Neural progenitor cell (in vitro differentiated cells): ENCODE data around the gene AGAP9. TPM values are rescaled to one million over a fixed set of nuclear protein-coding genes. Genes with fewer than 3 reads are reported as not detected.
"Not testable (repeated sequence)": the region's sequence is repeated elsewhere in the genome, so short reads cannot be mapped to it uniquely, and the experiment has no call there.

Source experiments
- DNase-seq: peaks from one replicate; pipeline ENCODE4 v3.0.0-alpha.2; 2016; ENCODE audit warnings: low spot score
- H2AFZ ChIP-seq: fragments of 200-600 bp; sonication (generic); replicated peaks from 2 replicates; pipeline ENCODE4 v1.6.1; 2016; ENCODE audit warnings: antibody characterized with exemption
- H3F3A ChIP-seq: fragments of 200-600 bp; sonication (generic); 2 replicates; pipeline ENCODE4 v1.6.1; 2016; ENCODE audit warnings: antibody characterized with exemption, low read depth
- H3K27ac ChIP-seq: fragments of 200-600 bp; sonication (generic); 2 replicates; pipeline ENCODE4 v1.5.1; 2016; ENCODE audit warnings: mild to moderate bottlenecking
- H3K27me3 ChIP-seq: fragments of 200-600 bp; sonication (generic); 2 replicates; pipeline ENCODE4 v1.6.1; 2016; ENCODE audit warnings: mild to moderate bottlenecking, moderate library complexity
- H3K36me3 ChIP-seq: fragments of 200-600 bp; sonication (generic); 2 replicates; pipeline ENCODE4 v1.5.1; 2016
- H3K4me1 ChIP-seq: fragments of 200-600 bp; sonication (generic); 2 replicates; pipeline ENCODE4 v1.6.1; 2016; ENCODE audit warnings: mixed run types
- H3K4me2 ChIP-seq: fragments of 200-600 bp; sonication (generic); 2 replicates; pipeline ENCODE4 v1.6.1; 2016
- H3K4me3 ChIP-seq: fragments of 200-600 bp; sonication (generic); 2 replicates; pipeline ENCODE4 v1.5.1; 2016
- H3K79me2 ChIP-seq: fragments of 200-600 bp; sonication (generic); 2 replicates; pipeline ENCODE4 v1.6.1; 2016; ENCODE audit warnings: low read depth
- H3K9ac ChIP-seq: fragments of 200-600 bp; sonication (generic); 2 replicates; pipeline ENCODE4 v1.6.1; 2016
- H3K9me3 ChIP-seq: fragments of 200-600 bp; sonication (generic); 2 replicates; pipeline ENCODE4 v1.5.1; 2016; ENCODE audit warnings: low read depth
- H4K20me1 ChIP-seq: fragments of 200-600 bp; sonication (generic); 2 replicates; pipeline ENCODE4 v1.6.1; 2016; ENCODE audit warnings: low read depth
- H3K27ac Mint-ChIP-seq: 3 replicates; pipeline ENCODE4 v1.8.0; 2021; ENCODE audit warnings: mixed read lengths
- H3K27me3 Mint-ChIP-seq: 2 replicates; pipeline ENCODE4 v1.8.0; 2022; ENCODE audit warnings: low read depth, mild to moderate bottlenecking, inconsistent platforms, moderate library complexity, mixed read lengths; ENCODE audit not compliant: insufficient read depth
- H3K36me3 Mint-ChIP-seq: 3 replicates; pipeline ENCODE4 v1.8.0; 2021; ENCODE audit warnings: mixed read lengths
- H3K4me1 Mint-ChIP-seq: 3 replicates; pipeline ENCODE4 v1.8.0; 2021; ENCODE audit warnings: mixed read lengths
- H3K4me3 Mint-ChIP-seq: 3 replicates; pipeline ENCODE4 v1.8.0; 2021; ENCODE audit warnings: mild to moderate bottlenecking, moderate library complexity, mixed read lengths
- H3K9me3 Mint-ChIP-seq: 3 replicates; pipeline ENCODE4 v1.8.0; 2020; ENCODE audit warnings: mixed read lengths
- total RNA-seq: library from RNA; depleted of rRNA; stranded (reverse); fragments of >200 nt; gene quantifications from 2 replicates; pipeline ENCODE4 v1.2.3, GENCODE V29; 2015; ENCODE audit warnings: low replicate concordance

AGAP9 gene
- total RNA-seq, 1 donor from 2014 or later: 11.5 TPM

DNA sequence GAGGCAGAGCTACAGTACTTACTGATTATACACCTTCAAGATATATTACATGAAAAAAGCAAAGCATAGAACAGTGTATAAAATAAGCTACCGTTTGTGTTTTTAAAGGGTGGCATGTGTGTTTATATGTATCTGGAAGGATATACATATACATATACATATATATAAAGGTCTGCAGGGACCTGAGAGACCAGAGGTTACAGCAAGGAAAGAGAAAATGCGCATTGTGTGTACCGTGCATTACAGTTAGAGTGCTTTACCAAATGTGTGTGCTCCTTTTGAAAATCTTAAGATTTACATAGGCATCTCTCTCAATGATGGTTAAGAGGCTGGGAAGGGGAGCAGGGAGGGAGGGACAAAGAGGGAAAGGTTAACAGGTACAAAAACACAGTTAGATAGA lies 23.8 kb upstream of the AGAP9 start:
- H3K9me3 Mint-ChIP-seq, H3K27me3 ChIP-seq, H3F3A ChIP-seq, H3K27ac Mint-ChIP-seq, H4K20me1 ChIP-seq, H3K4me2 ChIP-seq, H2AFZ ChIP-seq, H3K4me1 ChIP-seq, H3K27ac ChIP-seq, H3K27me3 Mint-ChIP-seq, H3K36me3 Mint-ChIP-seq, H3K9me3 ChIP-seq, H3K4me1 Mint-ChIP-seq, H3K79me2 ChIP-seq, H3K36me3 ChIP-seq, DNase-seq, H3K4me3 Mint-ChIP-seq, H3K4me3 ChIP-seq, H3K9ac ChIP-seq: not testable (repeated sequence)

DNA sequence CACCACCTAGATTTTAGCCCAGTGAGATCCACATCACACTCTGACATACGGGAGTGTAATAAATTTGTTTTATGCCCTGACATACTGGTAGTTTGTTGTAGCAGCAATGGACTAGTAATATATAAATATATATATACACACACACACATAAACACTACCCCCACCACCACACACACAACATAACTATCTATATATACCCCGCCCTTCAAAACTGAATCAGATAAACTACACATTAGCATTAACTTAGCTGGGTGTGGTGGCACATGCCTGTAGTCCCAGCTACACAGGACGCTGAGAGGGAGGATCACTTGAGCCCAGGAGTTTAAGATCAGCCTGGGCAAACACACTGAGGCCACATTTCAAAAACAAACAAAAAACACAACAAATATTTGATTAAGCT lies 13.0 kb upstream of the AGAP9 start:
- not testable (repeated sequence) for DNase-seq, H3K36me3 Mint-ChIP-seq, H3K4me2 ChIP-seq, H3K27ac Mint-ChIP-seq, H2AFZ ChIP-seq, H3F3A ChIP-seq, H3K4me1 ChIP-seq, H3K9ac ChIP-seq, H3K27me3 ChIP-seq, H3K4me3 ChIP-seq, H3K4me3 Mint-ChIP-seq, H3K27me3 Mint-ChIP-seq, H3K9me3 ChIP-seq, H4K20me1 ChIP-seq, H3K9me3 Mint-ChIP-seq, H3K79me2 ChIP-seq, H3K27ac ChIP-seq, H3K36me3 ChIP-seq, H3K4me1 Mint-ChIP-seq

DNA sequence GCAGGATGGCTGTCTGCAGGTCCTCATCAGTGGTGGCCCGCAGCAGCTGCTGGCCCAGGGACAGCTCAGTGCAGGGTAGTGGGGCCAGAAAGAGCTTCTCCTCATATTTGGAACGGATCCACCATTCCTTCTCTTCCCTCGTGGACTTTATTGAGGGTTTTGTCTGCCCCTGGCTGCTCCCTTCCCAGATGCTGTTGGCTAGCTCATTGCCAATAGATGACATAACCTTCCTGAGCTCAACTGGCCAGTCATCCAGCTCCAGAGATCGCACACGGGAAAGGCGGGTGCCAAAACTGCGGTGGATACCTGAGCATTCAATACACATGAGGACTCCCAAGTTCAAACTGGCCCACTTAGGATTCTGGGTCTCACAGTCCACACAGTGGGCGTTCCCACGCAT lies 21.1 kb downstream of the AGAP9 start:
- not testable (repeated sequence) for H3K4me1 ChIP-seq, H3K36me3 ChIP-seq, H3K27ac ChIP-seq, H3K27me3 ChIP-seq, H3K9me3 ChIP-seq, DNase-seq, H3K4me2 ChIP-seq, H3K9me3 Mint-ChIP-seq, H3K9ac ChIP-seq, H3K27me3 Mint-ChIP-seq, H3F3A ChIP-seq, H2AFZ ChIP-seq, H3K27ac Mint-ChIP-seq, H3K4me1 Mint-ChIP-seq, H4K20me1 ChIP-seq, H3K79me2 ChIP-seq, H3K36me3 Mint-ChIP-seq, H3K4me3 ChIP-seq, H3K4me3 Mint-ChIP-seq

DNA sequence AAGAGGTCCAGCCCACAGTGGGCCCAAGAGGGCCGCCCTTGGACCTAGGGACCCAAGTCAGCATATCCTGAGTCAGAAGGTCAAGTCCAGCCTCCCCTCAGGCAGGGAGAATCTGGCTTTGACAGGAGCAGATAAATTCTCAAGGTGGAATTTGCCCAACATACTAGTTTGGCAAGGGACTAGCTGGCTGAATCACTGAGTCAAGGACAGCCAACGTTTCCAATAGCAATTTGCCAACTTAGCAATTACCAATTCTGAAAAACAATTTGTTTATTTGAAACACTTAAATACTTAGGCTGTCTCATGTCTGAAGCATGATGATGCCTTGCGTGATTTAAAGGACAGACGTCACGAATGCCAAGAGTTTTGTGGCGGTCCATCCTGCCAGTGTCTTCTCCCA lies 29.2 kb downstream of the AGAP9 start:
- H3K4me1 ChIP-seq, H3K27ac Mint-ChIP-seq, H3K27ac ChIP-seq, H3K4me3 Mint-ChIP-seq, H3K79me2 ChIP-seq, H3K27me3 Mint-ChIP-seq, H3K9me3 ChIP-seq, H2AFZ ChIP-seq, DNase-seq, H3K9ac ChIP-seq, H3K9me3 Mint-ChIP-seq, H3K36me3 Mint-ChIP-seq, H3K36me3 ChIP-seq, H3K4me1 Mint-ChIP-seq, H3K4me2 ChIP-seq, H4K20me1 ChIP-seq, H3K4me3 ChIP-seq, H3F3A ChIP-seq, H3K27me3 ChIP-seq: not testable (repeated sequence)

DNA sequence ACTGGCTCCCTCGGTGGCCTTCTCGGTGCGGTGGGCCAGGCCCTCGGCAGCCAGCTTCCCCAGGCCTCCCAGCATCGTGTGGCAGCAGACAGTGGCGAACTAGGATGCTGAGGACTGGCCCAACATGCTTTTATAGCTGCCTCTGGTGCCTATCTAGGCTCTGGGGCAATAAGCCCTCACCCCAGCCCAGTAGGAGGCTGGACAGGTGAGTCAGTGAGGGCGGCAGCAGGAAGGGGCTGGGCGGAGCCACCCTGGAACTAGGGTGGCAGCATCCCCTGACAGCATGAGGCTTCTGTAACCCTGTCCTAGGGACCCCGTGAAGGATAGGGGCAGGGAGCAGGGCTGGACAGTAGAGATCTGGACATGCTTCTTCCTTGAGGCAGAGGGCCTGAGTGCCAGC lies 31.8 kb downstream of the AGAP9 start, which contains the start of gene FAM25G:
Gene FAM25G, minus strand, starts transcription at position 101 of the 400 bp plus-strand sequence. Its CDS starts 26 bp downstream, at position 75.
- H3K27ac ChIP-seq, H3K9me3 Mint-ChIP-seq, H3K9me3 ChIP-seq, H3F3A ChIP-seq, H4K20me1 ChIP-seq, H3K27ac Mint-ChIP-seq, H3K79me2 ChIP-seq, H3K36me3 ChIP-seq, H3K4me1 Mint-ChIP-seq, H3K4me3 ChIP-seq, H3K27me3 Mint-ChIP-seq, H3K4me3 Mint-ChIP-seq, H3K4me2 ChIP-seq, H3K36me3 Mint-ChIP-seq, H3K4me1 ChIP-seq, H3K27me3 ChIP-seq, H3K9ac ChIP-seq, DNase-seq, H2AFZ ChIP-seq: not testable (repeated sequence)

DNA sequence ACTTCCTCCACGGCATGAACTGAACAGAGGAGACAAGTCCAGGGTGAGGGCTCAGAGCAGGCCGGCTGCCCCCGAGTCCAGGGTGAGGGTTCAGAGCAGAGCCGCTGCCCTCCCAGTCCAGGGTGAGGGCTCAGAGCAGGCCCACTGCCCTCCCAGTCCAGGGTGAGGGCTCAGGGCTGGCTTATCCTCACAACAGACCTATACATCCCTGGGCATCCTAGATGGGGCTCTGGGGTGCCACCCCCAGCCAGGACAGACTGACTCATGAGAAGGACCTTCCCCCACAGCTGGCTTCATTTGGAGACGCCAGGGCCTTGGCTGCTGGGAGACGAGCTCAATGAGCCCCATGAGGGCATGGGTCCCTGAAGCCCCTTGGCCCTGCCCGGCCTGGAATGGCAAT lies 33.8 kb downstream of the AGAP9 start:
- not testable (repeated sequence) for H3K4me3 ChIP-seq, H3K4me2 ChIP-seq, H2AFZ ChIP-seq, H3K27me3 Mint-ChIP-seq, H3K9me3 ChIP-seq, H3K9me3 Mint-ChIP-seq, H3K36me3 Mint-ChIP-seq, H3K79me2 ChIP-seq, H3K27me3 ChIP-seq, H3K27ac Mint-ChIP-seq, H3K9ac ChIP-seq, H3K27ac ChIP-seq, H3K4me3 Mint-ChIP-seq, H4K20me1 ChIP-seq, H3K4me1 ChIP-seq, DNase-seq, H3F3A ChIP-seq, H3K36me3 ChIP-seq, H3K4me1 Mint-ChIP-seq

DNA sequence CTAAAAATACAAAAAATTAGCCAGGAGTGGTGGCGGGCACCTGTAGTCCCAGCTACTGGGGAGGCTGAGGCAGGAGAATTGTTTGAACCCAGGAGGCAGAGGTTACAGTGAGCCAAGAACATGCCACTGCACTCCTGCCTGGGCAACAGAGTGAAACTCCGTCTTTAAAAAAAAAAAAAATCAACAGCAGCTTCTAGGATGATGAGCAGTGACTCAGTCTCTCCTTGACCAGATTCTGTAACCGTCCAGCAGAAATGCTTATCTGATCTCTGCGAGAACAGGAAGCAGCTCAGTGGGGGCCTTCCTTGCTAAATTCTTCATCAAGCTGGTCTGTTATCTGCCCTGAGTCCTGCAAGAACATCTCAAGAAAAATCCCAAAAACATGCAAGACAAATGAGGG lies 37.5 kb downstream of the AGAP9 start:
- not testable (repeated sequence) for H3K27me3 ChIP-seq, DNase-seq, H3K9me3 ChIP-seq, H3K36me3 ChIP-seq, H3K4me1 ChIP-seq, H3K9ac ChIP-seq, H3K4me3 ChIP-seq, H3K36me3 Mint-ChIP-seq, H3K79me2 ChIP-seq, H2AFZ ChIP-seq, H3F3A ChIP-seq, H3K27me3 Mint-ChIP-seq, H3K27ac Mint-ChIP-seq, H3K4me2 ChIP-seq, H3K27ac ChIP-seq, H3K4me1 Mint-ChIP-seq, H3K9me3 Mint-ChIP-seq, H3K4me3 Mint-ChIP-seq, H4K20me1 ChIP-seq

DNA sequence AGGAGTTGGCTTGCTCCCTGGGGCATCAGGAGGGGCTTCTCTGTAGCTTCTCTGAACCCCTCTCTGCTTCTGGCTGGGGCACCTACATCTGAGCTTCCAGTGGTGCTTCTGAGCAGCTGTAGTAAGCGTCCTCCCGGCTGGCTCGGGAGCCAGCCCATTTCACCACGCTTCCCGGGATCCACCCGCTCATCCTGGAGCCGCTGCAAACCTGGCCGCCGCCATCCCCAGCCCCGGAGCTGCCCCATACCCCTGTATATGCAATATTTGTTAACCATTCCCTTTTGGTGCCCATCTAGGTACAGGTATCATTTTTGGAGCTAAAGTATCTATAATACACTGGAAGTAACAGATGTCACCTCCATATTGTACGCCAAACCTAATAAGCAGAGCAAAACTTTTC lies 38.7 kb downstream of the AGAP9 start:
- not testable (repeated sequence) for H3K27me3 ChIP-seq, H3K27me3 Mint-ChIP-seq, H3F3A ChIP-seq, H3K4me3 ChIP-seq, H2AFZ ChIP-seq, H3K36me3 Mint-ChIP-seq, H3K27ac ChIP-seq, H3K9me3 Mint-ChIP-seq, H3K9me3 ChIP-seq, H3K79me2 ChIP-seq, DNase-seq, H3K4me3 Mint-ChIP-seq, H3K9ac ChIP-seq, H3K27ac Mint-ChIP-seq, H4K20me1 ChIP-seq, H3K4me2 ChIP-seq, H3K36me3 ChIP-seq, H3K4me1 ChIP-seq, H3K4me1 Mint-ChIP-seq

DNA sequence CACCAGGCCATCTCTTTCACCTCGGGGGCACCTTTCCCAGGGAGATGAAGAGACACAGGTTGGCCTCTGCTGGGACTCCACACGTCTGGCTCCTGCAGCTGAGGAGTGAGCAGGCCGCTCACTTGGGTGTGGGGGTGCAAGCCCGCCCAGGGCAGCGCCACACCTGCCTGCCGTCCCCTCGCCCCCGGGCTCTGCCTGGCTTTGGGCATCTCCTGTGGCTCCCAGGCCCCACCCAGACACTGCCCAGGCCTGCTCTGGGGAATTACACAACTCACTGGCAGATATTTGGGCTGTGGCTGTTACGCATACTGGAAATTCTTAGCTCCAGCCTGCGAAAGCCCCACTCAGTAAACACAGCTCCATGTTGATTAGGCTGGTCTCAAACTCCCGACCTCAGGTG lies 39.5 kb downstream of the AGAP9 start, which contains the start of gene ANXA8:
Gene ANXA8, minus strand, starts transcription at position 193 of the 400 bp plus-strand sequence. Its CDS starts 182 bp downstream, at position 11.
- not testable (repeated sequence) for H3K9me3 ChIP-seq, H3K9ac ChIP-seq, H3K36me3 ChIP-seq, H3K79me2 ChIP-seq, H3K27me3 Mint-ChIP-seq, H3K4me3 ChIP-seq, H3K27ac ChIP-seq, H3K27ac Mint-ChIP-seq, H3K27me3 ChIP-seq, H3K4me1 Mint-ChIP-seq, H3F3A ChIP-seq, H3K4me1 ChIP-seq, H2AFZ ChIP-seq, H3K36me3 Mint-ChIP-seq, DNase-seq, H3K4me2 ChIP-seq, H3K4me3 Mint-ChIP-seq, H4K20me1 ChIP-seq, H3K9me3 Mint-ChIP-seq
